ENCODE measurements around the gene SMCO1.

DNA sequence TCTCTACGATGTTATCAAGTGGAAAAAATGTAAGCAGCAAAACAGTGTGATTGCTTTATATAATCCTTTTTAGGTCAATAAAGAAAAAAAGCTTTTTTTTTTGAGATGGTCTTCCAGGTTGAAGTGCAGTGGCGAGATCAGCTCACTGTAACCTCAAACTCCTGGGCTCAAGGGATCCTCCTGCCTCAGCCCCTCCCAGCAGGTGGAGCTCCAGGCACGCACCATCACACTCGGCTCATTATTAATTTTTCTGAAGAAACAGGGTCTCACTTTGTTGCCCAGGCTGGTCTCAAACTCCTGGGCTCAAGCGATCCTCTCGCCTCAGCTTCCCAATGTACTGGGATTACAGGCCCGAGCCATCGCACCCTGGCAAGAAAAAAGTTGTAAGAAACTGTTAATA lies 28.9 kb downstream of the SMCO1 start:
- TF ChIP-seq POLR2A (IDR thresholded peaks at IDR 0.05) (no peak), CTCF (IDR thresholded peaks at IDR 0.05) (peak in 1 of 4 experiments; percentile 44), POLR2AphosphoS5 (IDR thresholded peaks at IDR 0.05) (no peak)

Data from gastroesophageal sphincter (tissue), 3 donors.